Measurements from ENCODE around the gene TCEA2.

Gene TCEA2

GRCh38 chr20:64041781-64042053, 21.3 kb upstream of the TCEA2 start:
- Histone ChIP-seq H3K4me1 (ENCODE audit: insufficient read depth, low read length, severe bottlenecking) (peaks cover 22% of the 10 kb centered on the region), H4K20me1 (ENCODE audit: insufficient read depth, low read length) (no peaks in the 10 kb centered on the region), H3K9me3 (ENCODE audit: low read length) (no peaks in the 10 kb centered on the region), H3F3A (ENCODE audit: insufficient read depth, low read length) (no peaks in the 10 kb centered on the region), H3K79me2 (ENCODE audit: insufficient read depth, low read length) (no peaks in the 10 kb centered on the region), H3K9ac (ENCODE audit: low read length) (no peak overlapping the region), H3K27me3 (ENCODE audit: insufficient read depth, low read length) (peaks cover 14% of the 10 kb centered on the region; the same call in 1 of the 2 replicates), H3K4me3 (ENCODE audit: low read depth, low read length, poor library complexity, severe bottlenecking) (peak overlapping the region; percentile 32), H3K36me3 (ENCODE audit: insufficient read depth, low read length) (no peaks in the 10 kb centered on the region), H2AFZ (ENCODE audit: low read length) (no peak overlapping the region), H3K9me2 (ENCODE audit: low read depth, low read length) (no peaks in the 10 kb centered on the region), H3K4me2 (ENCODE audit: low read length) (peak overlapping the region; percentile 33; the same call in 1 of the 2 replicates), H3K27ac (ENCODE audit: low read depth, low read length, poor library complexity, severe bottlenecking) (no peak overlapping the region)
- TF ChIP-seq EZH2 (IDR thresholded peaks at IDR 0.05; ENCODE audit: borderline replicate concordance, low read length) (no peak), CTCF (IDR thresholded peaks at IDR 0.05; ENCODE audit: low read length) (no peak)

GRCh38 chr20:64042054-64042781, 20.8 kb upstream of the TCEA2 start:
- H3K9ac ChIP-seq (ENCODE audit: low read length): no peak overlapping the region
- no peaks in the 10 kb centered on the region for H3K36me3 ChIP-seq (ENCODE audit: insufficient read depth, low read length)
- no peak overlapping the region for H3K27ac ChIP-seq (ENCODE audit: low read depth, low read length, poor library complexity, severe bottlenecking)
- H3K9me3 ChIP-seq (ENCODE audit: low read length): no peaks in the 10 kb centered on the region
- TF ChIP-seq CTCF (IDR thresholded peaks at IDR 0.05; ENCODE audit: low read length): no peak
- TF ChIP-seq EZH2 (IDR thresholded peaks at IDR 0.05; ENCODE audit: borderline replicate concordance, low read length): no peak
- H2AFZ ChIP-seq (ENCODE audit: low read length): no peak overlapping the region
- peaks cover 14% of the 10 kb centered on the region; the same call in 1 of the 2 replicates for H3K27me3 ChIP-seq (ENCODE audit: insufficient read depth, low read length)
- H3K9me2 ChIP-seq (ENCODE audit: low read depth, low read length): no peaks in the 10 kb centered on the region
- no peaks in the 10 kb centered on the region for H4K20me1 ChIP-seq (ENCODE audit: insufficient read depth, low read length)
- peak overlapping the region; percentile 32 for H3K4me3 ChIP-seq (ENCODE audit: low read depth, low read length, poor library complexity, severe bottlenecking)
- H3K4me1 ChIP-seq (ENCODE audit: insufficient read depth, low read length, severe bottlenecking): peaks cover 22% of the 10 kb centered on the region
- H3K79me2 ChIP-seq (ENCODE audit: insufficient read depth, low read length): no peaks in the 10 kb centered on the region
- no peaks in the 10 kb centered on the region for H3F3A ChIP-seq (ENCODE audit: insufficient read depth, low read length)
- peak overlapping the region; percentile 33; the same call in 1 of the 2 replicates for H3K4me2 ChIP-seq (ENCODE audit: low read length)

GRCh38 chr20:64043768-64044167, 19.2 kb upstream of the TCEA2 start:
- peaks cover 11% of the 10 kb centered on the region for H3K4me1 ChIP-seq (ENCODE audit: insufficient read depth, low read length, severe bottlenecking)
- no peaks in the 10 kb centered on the region for H3K36me3 ChIP-seq (ENCODE audit: insufficient read depth, low read length)
- no peaks in the 10 kb centered on the region for H3K9me3 ChIP-seq (ENCODE audit: low read length)
- TF ChIP-seq CTCF (IDR thresholded peaks at IDR 0.05; ENCODE audit: low read length): no peak
- TF ChIP-seq EZH2 (IDR thresholded peaks at IDR 0.05; ENCODE audit: borderline replicate concordance, low read length): no peak
- H3K9me2 ChIP-seq (ENCODE audit: low read depth, low read length): no peaks in the 10 kb centered on the region
- H3K27ac ChIP-seq (ENCODE audit: low read depth, low read length, poor library complexity, severe bottlenecking): no peak overlapping the region
- no peaks in the 10 kb centered on the region for H3K79me2 ChIP-seq (ENCODE audit: insufficient read depth, low read length)
- no peaks in the 10 kb centered on the region for H4K20me1 ChIP-seq (ENCODE audit: insufficient read depth, low read length)
- H3K4me3 ChIP-seq (ENCODE audit: low read depth, low read length, poor library complexity, severe bottlenecking): no peak overlapping the region
- no peaks in the 10 kb centered on the region for H3F3A ChIP-seq (ENCODE audit: insufficient read depth, low read length)
- H2AFZ ChIP-seq (ENCODE audit: low read length): no peak overlapping the region
- H3K4me2 ChIP-seq (ENCODE audit: low read length): no peak overlapping the region
- peaks cover 14% of the 10 kb centered on the region; the same call in 1 of the 2 replicates for H3K27me3 ChIP-seq (ENCODE audit: insufficient read depth, low read length)
- no peak overlapping the region for H3K9ac ChIP-seq (ENCODE audit: low read length)

Measured in OCI-LY1 (cell line).